Measurements from ENCODE around the gene C5orf22.
"Not testable (repeated sequence)": the region's sequence is repeated elsewhere in the genome, so short reads cannot be mapped to it uniquely, and the experiment has no call there.

C5orf22 gene

DNA sequence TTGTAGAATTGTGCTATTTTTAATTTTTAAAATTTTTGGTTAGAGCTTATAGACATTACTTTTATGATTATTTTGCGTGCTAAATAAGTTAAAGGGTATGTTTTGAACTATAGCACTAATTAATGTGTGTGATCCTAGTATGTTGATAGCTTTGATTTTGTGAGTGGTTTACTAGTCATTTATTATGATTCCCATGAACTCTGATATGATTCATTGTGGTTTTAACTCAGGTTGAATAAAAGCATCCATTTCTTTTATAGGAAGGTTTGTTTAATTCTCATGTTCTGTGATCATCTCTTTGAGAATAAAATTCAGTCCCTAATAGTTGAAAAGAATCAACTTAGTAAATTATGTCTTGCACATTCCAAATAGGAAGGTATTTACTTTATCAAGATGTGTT, 22.5 kb downstream of the C5orf22 start:
- no peak for DNase-seq (ENCODE audit: low read depth)

DNA sequence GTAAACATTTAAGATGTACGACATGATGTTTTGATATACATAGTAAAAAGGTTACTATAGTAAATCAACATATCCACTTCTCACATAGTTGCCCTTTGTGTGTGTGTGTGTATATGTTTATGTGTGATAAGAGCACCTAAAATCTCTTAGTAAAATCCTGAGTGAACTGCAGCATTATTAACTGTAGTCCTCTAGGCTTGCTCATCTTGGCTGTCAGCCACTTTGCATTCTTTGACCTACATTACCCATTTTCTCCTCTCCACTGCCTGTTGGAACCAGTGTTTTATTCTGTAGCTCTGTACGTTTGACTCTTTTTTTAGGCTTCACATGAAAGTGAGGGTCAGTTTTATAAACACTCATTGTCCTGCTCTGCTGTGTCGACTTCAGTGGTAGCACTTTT, 24.4 kb downstream of the C5orf22 start:
- no peak for DNase-seq (ENCODE audit: low read depth)

- no peak for DNase-seq (ENCODE audit: low read depth)
Measured at GRCh38 chr5:31559942-31560341, 27.8 kb downstream of the C5orf22 start.

GRCh38 chr5:31561946-31562345, 29.8 kb downstream of the C5orf22 start:
- no peak for DNase-seq (ENCODE audit: low read depth)

GRCh38 chr5:31563216-31563615, 31.1 kb downstream of the C5orf22 start:
- DNase-seq (ENCODE audit: low read depth): no peak

- DNase-seq (ENCODE audit: low read depth): not testable (repeated sequence)
Measured at GRCh38 chr5:31566362-31566761, 34.3 kb downstream of the C5orf22 start.

GRCh38 chr5:31568302-31568835, 36.3 kb downstream of the C5orf22 start:
- no peak for DNase-seq (ENCODE audit: low read depth)

- DNase-seq (ENCODE audit: low read depth): no peak
Measured at GRCh38 chr5:31569068-31569467, 37.0 kb downstream of the C5orf22 start.

GRCh38 chr5:31573494-31574142, 41.5 kb downstream of the C5orf22 start:
- no peak for DNase-seq (ENCODE audit: low read depth)

GRCh38 chr5:31574772-31575171, 42.7 kb downstream of the C5orf22 start:
- no peak for DNase-seq (ENCODE audit: low read depth)

- no peak for DNase-seq (ENCODE audit: low read depth)
Measured at GRCh38 chr5:31577438-31577837, 45.3 kb downstream of the C5orf22 start.

GRCh38 chr5:31579558-31579957, 47.5 kb downstream of the C5orf22 start:
- no peak for DNase-seq (ENCODE audit: low read depth)

GRCh38 chr5:31581498-31582099, 49.5 kb downstream of the C5orf22 start:
- no peak for DNase-seq (ENCODE audit: low read depth)

- DNase-seq (ENCODE audit: low read depth): no peak
Measured at GRCh38 chr5:31583129-31583528, 51.0 kb downstream of the C5orf22 start.

- DNase-seq (ENCODE audit: low read depth): no peak
Measured at GRCh38 chr5:31585166-31585894, 53.2 kb downstream of the C5orf22 start.

DNA sequence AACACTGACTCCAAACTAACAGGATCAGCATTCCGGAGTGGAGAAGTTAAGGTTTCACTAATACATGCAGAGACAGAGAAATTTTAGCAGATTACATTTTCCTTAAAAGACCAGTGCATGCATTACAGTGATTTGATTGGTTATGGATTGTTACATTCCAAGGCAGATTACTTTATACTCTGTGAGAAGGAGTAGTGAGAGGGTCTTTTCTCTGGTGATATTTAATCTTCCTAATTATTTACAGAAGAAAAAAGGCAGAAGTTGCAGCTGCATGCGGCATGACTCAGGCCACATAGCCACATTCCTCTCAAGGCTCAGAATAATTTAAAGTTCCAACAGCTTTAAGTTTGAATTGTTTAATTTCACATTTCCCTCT, 53.8 kb downstream of the C5orf22 start:
- DNase-seq (ENCODE audit: low read depth): no peak

- DNase-seq (ENCODE audit: low read depth): no peak
Measured at GRCh38 chr5:31587546-31587945, 55.4 kb downstream of the C5orf22 start.

GRCh38 chr5:31593665-31594064, 61.6 kb downstream of the C5orf22 start:
- no peak for DNase-seq (ENCODE audit: low read depth)

- no peak for DNase-seq (ENCODE audit: low read depth)
Measured at GRCh38 chr5:31596354-31596753, 64.3 kb downstream of the C5orf22 start.

DNA sequence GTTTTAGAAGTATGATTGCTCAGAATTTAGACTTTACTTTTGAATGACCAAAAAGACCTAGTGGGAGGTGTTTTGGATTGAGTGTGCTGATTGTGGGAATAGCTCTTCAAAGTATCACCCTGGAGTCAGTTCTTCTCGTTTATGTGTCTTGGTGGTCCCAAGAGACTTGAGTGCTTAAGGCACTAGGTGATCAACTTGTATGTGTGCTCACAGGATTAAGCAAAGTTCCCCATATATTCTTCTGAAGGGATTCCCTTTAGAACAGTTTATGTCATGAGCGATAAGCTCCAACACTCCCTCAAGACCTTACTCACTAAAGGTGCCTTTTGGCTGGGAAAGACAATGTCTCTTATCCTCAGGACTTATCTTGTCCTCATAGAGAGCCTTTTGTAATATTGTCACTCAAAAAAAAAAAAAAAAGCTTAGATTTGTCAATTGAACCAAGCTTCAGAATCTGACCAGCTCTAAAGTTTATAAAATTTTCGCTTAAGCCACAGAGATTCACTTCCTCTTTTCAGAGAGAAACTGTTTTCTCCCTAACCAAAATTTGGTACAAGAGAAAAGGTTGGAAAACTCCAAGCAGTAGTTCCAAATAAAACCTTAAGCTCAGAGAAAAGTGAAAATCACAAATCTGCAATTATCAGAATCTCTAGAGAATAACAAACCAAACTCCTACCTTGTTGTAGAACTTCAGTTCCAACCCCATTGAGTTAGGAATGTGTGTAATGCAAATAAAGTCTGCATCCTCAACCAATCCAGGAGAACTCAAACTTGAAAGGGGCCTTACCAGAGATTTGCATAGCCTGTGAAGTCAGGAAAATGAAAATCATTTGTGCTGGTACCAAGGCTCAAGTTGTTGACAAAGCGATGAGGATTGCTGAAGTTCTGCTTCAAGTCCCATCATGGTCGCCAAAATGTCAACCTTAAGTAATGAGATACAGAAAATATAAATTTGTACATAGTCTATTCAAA, 66.8 kb downstream of the C5orf22 start:
- no peak for DNase-seq (ENCODE audit: low read depth)

DNA sequence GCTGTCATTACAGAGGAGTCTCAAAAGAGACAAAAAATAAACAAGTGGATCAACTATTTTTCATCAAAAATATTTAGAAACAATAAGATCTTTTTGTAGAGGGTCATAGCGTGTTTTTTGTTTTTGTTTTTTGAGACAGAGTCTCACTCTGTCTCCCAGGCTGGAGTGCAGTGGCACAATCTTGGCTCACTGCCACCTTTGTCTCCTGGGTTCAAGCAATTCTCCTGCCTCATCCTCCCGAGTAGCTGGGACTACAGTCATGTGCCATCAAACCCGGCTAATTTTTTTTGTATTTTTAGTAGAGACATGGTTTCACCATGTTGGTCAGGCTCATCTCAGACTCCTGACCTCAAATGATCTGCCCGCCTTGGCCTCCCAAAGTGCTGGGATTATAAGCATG, 70.2 kb downstream of the C5orf22 start:
- not testable (repeated sequence) for DNase-seq (ENCODE audit: low read depth)

DNA sequence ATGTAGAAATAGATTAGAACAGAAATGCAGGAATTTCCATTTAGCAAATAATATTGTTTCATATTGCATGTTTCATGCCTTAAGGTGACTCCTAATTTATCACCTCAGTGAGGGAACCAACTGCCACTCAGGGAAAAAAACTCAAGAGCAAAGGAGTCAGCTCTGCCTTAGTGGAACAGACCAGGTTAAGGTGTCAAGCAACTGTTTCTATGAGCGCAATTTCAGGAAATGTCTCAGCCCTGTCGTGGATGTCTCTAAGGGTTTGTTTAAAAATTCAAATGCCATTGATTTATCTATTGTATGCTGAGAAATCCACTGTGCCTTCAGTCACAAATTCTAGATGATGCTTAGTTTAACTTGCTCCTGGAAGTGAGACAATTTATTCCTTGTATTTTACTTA, 72.1 kb downstream of the C5orf22 start:
- DNase-seq (ENCODE audit: low read depth): no peak

Data from T-helper 22 cell (primary cell).